ENCODE measurements around the gene CSK. TPM values are rescaled to one million over a fixed set of nuclear protein-coding genes. Genes with fewer than 3 reads are reported as not detected.

CSK gene
- total and polyA plus RNA-seq, 2 experiments from 2014 or later: 13.6 to 27.5 TPM

- H3K27ac Mint-ChIP-seq: no peak overlapping the region
- TF ChIP-seq EZH2phosphoT487 (IDR thresholded peaks at IDR 0.05; ENCODE audit: unreplicated experiment): no peak
- TF ChIP-seq CTCF (conservative IDR thresholded peaks at IDR 0.05; ENCODE audit: low read depth in 2 of 2): no peak
- TF ChIP-seq ZNF462 (CRISPR knock-in tag; IDR thresholded peaks at IDR 0.05): no peak
- TF ChIP-seq ZNF331 (CRISPR knock-in tag; IDR thresholded peaks at IDR 0.05; ENCODE audit: low read depth): no peak
- no peak for TF ChIP-seq ZNF114 (CRISPR knock-in tag; IDR thresholded peaks at IDR 0.05)
- TF ChIP-seq NANOG (IDR thresholded peaks at IDR 0.05; ENCODE audit: borderline replicate concordance): no peak
- TF ChIP-seq EZH2 (IDR thresholded peaks at IDR 0.05; ENCODE audit: low read depth, unreplicated experiment): no peak
- H3K9me2 ChIP-seq (ENCODE audit: insufficient read depth): no peaks in the 10 kb centered on the region
- no peaks in the 10 kb centered on the region for H4K20me1 ChIP-seq (replicated peaks; ENCODE audit: insufficient read depth)
- H2AFZ ChIP-seq: no peak overlapping the region
- no peaks in the 10 kb centered on the region; the same call in 1 of the 2 replicates for H3K36me3 ChIP-seq (ENCODE audit: insufficient read depth)
- no peak for DNase-seq (ENCODE audit: low spot score)
- ATAC-seq: no peak
- H3K4me2 ChIP-seq: no peak overlapping the region
- no peaks in the 10 kb centered on the region for H3F3A ChIP-seq (replicated peaks; ENCODE audit: low read depth)
- H3K4me3 ChIP-seq: no peak overlapping the region
- H3K36me3 Mint-ChIP-seq (ENCODE audit: low read depth): peaks cover 19% of the 10 kb centered on the region
- H3K9me3 Mint-ChIP-seq: no peaks in the 10 kb centered on the region
- no peak overlapping the region for H3K4me3 Mint-ChIP-seq
- H3K79me2 ChIP-seq (replicated peaks; ENCODE audit: insufficient read depth): no peaks in the 10 kb centered on the region
- H3K27me3 ChIP-seq (ENCODE audit: insufficient read depth): no peaks in the 10 kb centered on the region
- H3K27ac ChIP-seq (ENCODE audit: low read depth): no peak overlapping the region
- H3K4me1 ChIP-seq (ENCODE audit: insufficient read depth): peaks cover 3% of the 10 kb centered on the region; the same call in 1 of the 2 replicates
- H3K27me3 Mint-ChIP-seq (ENCODE audit: insufficient read depth, low read depth, poor library complexity): no peaks in the 10 kb centered on the region
- peaks cover 7% of the 10 kb centered on the region for H3K4me1 Mint-ChIP-seq
Observed at GRCh38 chr15:74802862-74803447, 21.1 kb downstream of the CSK start.

Data from GM23338 (cell line).